Measurements from ENCODE around the gene RANBP10.
"Not testable (repeated sequence)": the region's sequence is repeated elsewhere in the genome, so short reads cannot be mapped to it uniquely, and the experiment has no call there.

RANBP10 gene

DNA sequence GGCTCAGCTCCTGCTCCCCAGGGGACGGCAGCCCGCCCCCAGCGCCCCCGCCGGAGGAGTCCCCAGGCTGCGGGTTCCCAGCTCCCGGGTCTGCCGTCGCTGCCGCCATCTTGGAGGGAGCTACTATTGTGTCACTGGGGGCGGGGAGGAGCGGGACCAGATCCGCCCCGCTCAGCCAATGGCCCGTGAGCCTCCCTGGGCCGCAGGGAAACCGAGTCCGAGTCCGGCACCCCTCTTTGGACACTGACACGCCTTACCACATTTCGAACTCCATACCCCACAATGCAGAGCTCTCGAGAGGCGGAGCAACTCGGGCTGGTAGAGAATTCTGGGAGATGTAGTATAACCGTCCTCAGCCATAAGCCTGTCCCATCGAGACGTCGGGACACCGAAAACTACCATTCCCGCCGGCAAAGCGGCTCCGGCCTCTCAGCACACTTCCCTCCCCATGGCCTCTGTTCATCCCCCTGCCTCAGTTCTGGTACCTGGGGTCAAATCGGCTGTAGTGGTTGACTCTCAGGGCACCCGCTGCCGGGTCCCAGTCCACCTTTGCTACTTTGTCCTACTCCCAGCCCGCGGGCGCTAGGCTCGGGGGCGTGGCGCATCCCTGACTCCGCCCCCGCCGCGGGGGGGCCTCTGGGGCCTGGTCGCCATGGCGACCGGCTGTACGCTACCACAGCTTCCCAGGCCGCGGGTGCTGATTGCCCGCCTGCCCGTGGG is at the start of gene RANBP10, which contains the start of gene TSNAXIP1:
TSS of gene RANBP10 (minus strand) at position 133 of the 720 bp plus-strand sequence. CDS start at position 109, 24 bp downstream.
TSS of gene TSNAXIP1 (plus strand) at position 462 of the 720 bp plus-strand sequence. CDS start 261 bp downstream, outside the sequence.
- peak; percentile 99 for DNase-seq

DNA sequence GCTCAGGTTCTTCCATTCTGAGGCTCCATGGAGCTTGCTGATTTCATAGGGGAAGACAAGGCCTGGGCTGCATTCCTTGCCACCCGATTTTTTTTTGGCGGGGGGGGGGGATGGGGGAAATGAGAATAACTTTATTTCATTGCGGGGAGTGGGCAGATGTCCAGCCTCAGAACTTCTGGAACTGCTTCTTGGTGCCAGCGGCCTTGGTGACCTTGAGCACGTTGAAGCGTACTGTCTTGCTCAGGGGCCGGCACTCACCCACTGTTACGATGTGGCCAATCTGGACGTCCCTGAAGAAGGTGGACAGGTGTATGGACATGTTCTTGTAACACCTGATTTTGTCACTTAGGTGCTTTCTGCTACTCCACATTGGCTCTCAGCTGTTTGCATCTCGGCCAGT is 49.4 kb upstream of the RANBP10 start:
- no peak for DNase-seq

DNA sequence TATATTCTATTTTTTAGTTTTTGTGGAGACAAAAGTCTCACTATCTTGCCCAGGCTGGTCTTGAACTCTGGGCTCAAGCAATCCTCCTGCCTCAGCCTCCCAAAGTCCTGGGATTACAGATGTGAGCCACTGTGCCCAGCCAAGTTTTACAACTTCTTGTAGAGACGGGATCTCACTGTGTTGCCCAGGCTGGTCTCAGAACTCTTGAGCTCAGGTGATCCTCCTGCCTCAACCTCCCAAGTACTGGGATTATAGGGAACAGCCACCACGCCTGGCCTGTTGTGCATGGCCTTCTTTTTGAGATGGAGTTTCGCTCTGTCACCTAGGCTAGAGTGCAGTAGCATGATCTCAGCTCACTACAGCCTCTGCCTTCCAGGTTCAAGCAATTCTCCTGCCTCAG is 47.3 kb upstream of the RANBP10 start:
- no peak for DNase-seq

- no peak for DNase-seq
These were observed 41.8 kb upstream of the RANBP10 start for GRCh38 chr16:67848118-67848517.

DNA sequence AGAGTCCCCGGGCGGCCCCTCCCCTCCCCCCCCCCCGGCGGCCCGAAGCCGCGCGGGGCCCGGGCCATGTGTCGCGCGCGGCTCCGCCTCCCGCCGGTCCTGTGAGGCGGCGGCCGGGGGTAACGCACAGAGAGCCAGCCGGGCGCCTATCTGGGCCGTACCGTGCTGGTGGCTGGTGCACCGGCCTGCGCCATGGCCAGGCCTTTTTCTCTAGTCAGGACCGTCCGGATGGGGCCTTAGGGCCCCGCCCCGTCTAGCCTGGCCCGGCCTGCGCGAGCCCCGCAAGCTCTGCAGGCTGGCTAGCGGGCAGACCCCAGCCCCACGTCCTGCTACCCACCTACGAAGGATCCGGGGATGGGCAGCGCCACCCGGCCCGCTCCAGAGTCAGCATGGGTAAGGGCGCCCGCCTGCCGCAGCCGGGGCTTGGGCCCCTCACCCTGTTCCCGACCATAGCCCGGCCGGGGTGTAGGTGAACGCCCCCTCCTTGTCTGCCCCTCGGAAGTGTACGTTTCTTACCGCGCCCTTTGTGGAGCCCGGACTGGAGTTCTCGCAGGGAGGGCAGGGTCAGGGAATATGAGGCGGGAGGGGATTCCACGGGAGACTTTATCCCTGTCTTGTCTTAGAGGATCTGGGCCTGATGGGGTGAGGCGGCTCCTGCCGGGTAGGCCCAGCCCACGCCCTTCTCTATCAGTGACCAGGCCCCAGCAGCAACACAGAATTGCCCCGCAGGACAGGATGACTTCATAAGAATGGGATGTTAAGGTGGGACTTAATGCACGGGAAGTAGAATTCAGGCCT is 40.9 kb upstream of the RANBP10 start, which contains the start of gene CENPT:
TSS of gene CENPT (minus strand) at position 630 of the 798 bp plus-strand sequence. CDS start 13,834 bp downstream, outside the sequence.
- no peak for DNase-seq

GRCh38 chr16:67846320-67847063 is 40.1 kb upstream of the RANBP10 start, which contains the start of gene NUTF2:
Gene NUTF2 (plus strand): TSS chr16:67846933. CDS start chr16:67865131, 18,198 bp downstream.
- DNase-seq, result peak; percentile 93 to 96

GRCh38 chr16:67846063-67846319 is 39.6 kb upstream of the RANBP10 start:
- no peak for DNase-seq

GRCh38 chr16:67845291-67846062 is 39.1 kb upstream of the RANBP10 start:
- DNase-seq, result no peak

DNA sequence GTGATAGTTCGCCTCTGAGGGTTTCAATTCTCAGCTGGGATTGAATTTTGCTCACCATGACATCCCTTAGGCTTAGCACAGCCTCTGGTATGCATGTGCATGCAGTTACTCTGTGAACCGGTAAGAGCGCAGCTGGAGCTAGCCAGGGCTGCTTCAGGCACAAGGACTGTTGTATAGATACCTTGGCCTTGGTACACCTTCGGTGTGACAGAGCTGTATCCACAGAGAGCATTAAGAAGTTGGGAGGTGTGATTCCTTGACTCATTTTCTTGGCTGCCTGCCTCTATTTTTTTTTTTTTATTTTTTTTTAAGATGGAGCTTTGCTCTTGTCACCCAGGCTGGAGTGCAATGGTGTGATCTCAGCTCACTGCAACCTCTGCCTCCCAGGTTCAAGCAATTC is 38.1 kb upstream of the RANBP10 start:
- no peak for DNase-seq

- DNase-seq, result no peak
These were observed 37.0 kb upstream of the RANBP10 start for GRCh38 chr16:67843343-67843765.

GRCh38 chr16:67842509-67843342 is 36.4 kb upstream of the RANBP10 start:
- DNase-seq, result peak; percentile 51 to 73

DNA sequence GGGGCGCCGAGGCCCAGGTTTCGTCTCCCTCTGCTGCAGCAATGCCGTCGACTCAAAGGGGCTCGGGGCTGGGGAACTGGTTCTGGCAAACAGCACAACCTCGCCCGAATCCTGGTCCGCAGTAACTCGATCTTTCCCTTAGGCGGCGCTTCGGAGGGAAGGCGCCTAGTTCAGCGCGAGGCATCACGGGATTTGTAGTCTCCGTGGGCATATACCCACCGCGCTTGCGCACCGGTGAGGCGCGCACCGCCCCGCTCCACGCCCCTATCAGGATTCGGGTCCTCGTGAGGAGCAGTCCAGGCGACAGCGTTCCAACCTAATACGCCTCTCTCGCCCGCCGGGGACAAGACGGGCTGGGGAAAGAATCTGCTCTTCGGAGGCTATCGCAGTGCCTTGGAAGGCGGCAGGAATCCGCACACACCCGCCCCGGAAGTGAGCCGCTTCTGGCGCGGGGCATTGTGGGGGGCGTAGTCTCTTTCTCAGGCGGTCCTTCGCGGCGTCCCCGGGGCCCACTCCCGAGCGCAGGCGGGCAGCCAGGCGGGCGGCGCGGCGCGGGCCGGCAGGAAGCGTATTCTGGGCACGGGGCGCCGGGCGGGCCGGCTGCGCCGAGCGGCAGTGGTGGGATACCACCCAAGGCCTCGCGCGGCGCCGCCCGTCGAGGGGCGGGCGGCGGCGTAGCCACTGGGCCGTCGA is 35.6 kb upstream of the RANBP10 start, which contains the start of gene THAP11:
TSS of gene THAP11 (plus strand) at position 505 of the 693 bp plus-strand sequence. CDS start 235 bp downstream, outside the sequence.
- DNase-seq, result peak; percentile 92 to 96

DNA sequence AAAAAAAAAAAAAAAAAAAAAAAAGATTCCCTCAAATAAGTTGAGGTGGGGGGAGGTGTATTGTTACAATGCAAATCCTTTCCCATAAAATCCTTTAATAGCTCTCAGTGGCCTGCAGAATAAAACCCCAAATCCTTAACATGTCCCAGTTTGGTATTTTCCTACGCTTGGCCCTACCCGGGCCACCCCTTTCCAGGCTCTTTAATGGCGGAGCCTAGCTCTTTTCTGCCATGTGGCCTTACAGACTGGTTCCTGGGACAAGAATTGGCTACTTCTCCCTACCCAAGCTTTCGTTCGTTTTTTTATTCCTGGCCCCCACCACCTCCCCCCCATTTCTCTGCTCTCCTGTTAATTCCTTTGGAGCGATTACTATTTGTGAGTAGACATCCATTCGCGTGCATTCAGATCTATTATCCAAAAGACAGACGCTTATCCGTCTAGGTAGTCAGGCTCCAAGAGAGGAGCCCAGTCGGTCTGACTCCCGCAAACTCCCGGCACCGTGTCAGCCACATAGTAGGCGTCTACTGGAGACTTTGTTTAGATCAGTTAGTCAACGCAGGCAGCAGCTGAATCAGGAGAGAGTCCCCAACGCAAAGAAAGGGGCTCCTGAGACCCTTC is 34.9 kb upstream of the RANBP10 start:
- no peak for DNase-seq

DNA sequence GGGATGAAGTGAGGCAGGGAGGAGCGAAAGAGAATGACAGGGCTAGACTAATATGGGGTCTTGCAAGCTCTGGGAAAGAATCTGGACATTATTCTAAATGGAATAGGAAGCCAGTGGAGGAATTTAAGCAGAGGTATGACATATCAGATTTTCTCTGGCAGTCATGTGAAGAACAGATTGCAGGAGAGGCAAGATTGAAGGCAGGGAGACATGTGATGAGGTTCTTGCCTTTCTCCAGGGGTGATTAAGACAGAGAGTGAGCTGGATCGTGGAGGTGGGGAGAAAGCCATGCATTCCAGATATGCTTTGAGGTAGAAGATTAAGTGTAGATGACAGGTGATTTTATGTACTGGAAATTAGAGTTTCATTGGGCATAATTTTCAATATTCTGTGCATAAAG is 31.5 kb upstream of the RANBP10 start:
- DNase-seq, result no peak

DNA sequence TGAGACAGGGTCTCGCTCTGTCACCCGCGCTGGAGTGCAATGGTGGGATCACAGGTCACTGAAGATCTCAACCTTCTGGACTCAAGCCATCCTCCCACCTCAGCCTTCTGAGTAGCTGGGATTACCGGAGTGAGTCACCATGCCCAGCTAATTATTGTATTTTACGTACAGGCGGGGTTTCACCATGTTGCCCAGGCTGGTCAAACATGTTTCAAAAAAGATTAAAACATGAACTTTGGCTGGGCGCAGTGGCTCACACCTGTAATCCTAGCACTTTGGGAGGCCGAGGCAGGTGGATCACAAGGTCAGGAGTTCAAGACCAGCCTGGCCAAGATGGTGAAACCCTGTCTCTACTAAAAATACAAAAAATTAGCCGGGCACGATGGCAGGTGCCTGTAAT is 30.8 kb upstream of the RANBP10 start:
- not testable (repeated sequence) for DNase-seq

- DNase-seq, result no peak
These were observed 27.9 kb upstream of the RANBP10 start for GRCh38 chr16:67834242-67834614.

DNA sequence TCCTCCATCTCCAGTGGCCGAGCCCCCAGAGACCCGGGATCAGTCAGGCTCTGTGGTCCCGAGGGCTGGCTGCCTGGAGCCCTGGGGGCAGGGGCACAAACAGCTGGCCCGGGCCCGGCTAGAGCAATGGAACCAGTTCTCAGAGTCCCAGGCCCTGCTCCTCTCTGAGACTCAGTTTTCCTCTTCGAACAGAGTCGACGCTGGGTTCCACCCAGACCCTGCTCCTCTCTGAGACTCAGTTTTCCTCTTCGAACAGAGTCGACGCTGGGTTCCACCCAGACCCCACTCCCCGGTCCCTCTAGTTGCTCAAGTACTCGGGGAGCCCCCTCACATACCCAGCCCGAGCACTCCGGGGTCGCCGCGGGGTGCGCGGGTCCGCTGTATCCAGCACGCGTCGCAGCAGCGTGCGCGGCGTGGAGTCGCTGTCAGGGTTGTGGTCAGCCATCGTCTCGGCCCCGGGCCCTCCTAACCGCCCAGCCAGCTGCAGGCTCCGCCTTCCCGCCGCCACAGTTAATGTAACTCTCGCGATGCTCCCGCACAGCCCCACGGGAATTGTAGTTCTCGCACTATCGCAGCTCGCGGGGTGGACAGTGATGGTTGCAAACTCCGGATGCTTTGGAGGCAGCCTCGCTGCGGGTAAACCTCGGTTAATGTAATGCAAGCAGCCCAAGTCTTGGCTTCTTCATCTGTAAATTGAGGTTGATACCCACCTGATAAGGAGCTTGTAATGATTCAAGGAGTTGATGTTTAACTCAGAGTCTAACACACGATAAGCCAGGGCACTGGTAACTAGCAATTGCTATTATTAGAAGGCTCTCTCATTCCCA is 27.3 kb upstream of the RANBP10 start:
- peak; percentile 91 to 95 for DNase-seq

- DNase-seq, result no peak
These were observed 26.7 kb upstream of the RANBP10 start for GRCh38 chr16:67833030-67833414.

DNA sequence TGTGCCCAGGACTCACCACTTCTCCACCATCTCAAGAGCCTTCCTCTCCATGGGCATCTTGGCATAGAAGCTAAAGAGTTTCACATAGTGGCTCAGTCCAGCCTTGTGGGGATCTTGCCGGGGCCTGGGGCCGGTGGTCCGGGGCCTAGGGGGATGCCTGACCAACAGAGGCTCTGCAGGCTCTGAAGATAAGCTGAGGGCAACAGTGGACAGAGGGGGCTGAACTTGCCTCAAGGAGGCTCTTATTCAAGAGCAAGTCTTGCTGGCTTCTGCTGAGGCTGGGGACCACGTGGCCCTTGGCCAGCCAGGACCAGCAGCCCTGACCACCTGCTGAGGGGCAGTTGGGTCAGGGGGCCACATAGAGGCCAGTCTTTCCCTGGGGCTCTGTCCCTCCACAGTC is 22.3 kb upstream of the RANBP10 start:
- DNase-seq, result no peak
